ENCODE results near the gene RNF26. TPM values are rescaled to one million over a fixed set of nuclear protein-coding genes. Genes with fewer than 3 reads are reported as not detected.

The RNF26 gene
- total RNA-seq, 1 donor from 2014 or later, result 34.3 TPM

DNA sequence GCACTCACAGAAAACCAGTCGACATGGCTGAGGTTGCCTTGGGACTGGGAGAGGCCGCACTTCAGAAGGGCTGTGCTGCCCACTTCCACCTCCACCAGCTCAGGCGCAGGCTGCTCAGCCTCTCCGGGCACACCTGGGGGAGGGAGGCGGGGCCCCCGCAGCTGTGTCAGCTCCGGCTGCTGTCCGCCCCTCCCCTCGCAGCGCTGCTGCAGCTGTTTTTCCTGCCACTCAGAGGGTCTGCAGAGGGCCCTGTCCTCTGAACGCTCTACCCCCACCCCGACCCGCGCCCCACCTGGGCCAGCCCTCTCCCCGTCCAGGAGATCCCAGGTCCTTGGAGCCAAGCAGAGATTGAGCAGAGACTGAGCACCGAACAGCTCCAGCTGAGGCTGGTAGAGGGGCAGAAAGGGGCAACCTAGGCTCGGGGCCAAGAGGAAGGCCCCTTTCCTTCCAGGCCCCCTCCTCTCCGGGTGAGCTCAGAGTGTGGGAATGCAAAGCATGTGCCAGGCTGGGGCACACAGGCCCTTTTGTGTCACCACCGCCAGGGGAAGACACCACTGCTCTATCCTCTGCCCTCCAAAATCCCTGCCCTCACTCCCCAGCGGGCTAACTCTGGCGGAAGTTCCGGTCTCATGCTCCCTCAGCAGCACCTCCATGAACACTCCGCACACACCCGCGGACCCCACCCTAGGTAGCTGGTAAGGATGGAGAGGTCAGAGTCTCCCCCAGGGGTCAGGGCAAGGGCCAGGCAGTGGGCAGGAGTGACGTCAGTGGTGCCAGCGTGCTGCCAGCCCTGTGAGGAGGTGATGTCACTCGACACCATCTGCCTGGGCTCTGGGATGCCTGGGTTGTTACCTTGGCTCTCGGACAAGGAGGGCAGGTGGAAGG is 19.0 kb upstream of the RNF26 start:
- intact Hi-C loops (cut with micrococcal nuclease), result no loop called here

GRCh38 chr11:119316016-119316728 is 18.2 kb upstream of the RNF26 start:
- intact Hi-C loops (cut with micrococcal nuclease), result no loop called here

DNA sequence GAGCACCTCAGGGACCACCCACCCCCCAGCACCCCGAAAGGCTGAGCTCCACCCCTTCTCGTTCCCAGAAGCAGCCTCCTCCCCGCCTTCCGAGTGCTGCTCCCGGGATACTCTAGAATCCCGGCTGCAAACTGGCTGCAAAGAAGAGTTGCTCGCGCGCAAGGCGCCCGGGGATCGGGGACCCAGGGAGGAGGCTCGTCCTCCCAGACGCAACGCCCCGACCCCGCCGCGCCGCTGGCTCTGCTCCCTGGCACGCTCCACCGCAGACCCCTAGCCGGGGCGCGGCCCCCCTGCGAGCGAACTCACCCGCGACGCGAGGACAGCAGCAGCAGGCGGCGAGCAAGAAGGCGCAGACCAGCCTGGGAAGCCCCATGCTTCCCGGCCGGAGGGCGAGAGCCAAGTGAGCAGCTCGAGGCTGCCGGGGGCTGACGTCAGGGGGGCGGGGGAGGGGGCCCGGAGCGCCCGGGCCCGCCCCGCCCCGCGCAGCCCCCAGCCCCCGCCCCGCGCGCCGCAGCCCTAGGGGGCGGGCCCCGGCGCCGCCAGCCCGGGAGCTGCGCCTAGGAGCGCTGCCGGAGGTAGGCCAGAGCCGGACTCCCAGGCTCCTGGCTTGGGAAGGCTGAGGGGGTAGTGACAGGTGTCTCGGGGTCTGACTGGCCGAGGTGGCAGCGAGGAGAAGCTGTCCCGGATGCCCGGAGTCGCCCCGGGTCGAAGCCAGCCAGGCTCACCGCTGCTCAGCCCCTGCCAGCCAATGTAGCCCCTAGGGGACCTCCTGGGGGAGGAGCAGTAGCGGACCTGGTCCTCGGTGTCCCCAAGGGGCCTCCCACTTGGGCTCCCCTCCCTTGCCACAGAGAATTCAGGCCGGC is 17.4 kb upstream of the RNF26 start, which contains the start of gene MCAM:
Gene MCAM, minus strand, starts transcription at position 402 of the 863 bp plus-strand sequence. Its CDS starts 29 bp downstream, at position 373.
- intact Hi-C loops (cut with micrococcal nuclease), result no loop called here

- intact Hi-C loops (cut with micrococcal nuclease), result no loop called here
Measured at GRCh38 chr11:119317592-119318239, 16.6 kb upstream of the RNF26 start.

DNA sequence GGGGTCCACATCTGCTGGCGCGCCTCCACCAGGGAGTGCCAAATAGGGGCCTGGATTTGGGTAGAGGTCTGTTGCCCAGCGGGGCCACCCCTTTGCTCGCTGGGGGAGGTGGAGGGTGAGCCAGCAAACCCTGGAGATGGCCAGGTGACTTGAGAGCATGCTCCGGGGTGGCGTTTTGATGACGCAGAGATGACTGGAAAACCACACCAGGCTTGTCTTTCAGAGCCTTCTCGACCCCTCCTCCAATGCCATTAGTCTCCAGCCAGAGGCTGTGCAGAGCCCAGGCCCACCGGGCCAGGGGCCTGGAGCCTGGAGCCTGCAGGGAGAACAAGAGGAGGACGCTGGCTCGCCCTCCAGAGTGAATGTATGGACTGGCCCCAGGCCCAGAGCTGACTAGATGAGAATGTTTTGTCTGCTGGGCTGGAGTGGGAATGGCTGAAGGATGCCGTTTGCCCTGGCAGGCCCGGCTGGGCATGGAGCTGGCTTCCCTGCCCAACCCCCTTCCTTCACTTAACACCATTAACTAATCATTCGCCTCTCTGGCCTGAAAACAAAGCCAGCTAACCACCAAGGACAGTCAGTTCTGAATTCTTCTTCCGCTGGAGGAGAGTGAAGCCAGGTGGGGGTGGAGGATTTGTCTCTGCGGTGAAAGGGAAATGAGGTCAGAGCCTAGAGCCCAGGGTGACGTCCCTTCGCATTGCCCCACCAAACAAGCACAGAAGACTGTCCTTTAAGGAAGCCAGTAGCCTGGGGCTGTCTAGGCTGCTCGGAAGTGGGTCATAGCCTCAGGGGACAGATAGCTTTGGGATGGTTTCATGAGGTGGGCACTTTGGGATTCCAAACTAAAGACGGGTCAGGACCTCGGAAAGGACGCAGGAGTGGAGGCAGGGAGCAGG is 15.8 kb upstream of the RNF26 start:
- intact Hi-C loops (cut with micrococcal nuclease), result no loop called here

DNA sequence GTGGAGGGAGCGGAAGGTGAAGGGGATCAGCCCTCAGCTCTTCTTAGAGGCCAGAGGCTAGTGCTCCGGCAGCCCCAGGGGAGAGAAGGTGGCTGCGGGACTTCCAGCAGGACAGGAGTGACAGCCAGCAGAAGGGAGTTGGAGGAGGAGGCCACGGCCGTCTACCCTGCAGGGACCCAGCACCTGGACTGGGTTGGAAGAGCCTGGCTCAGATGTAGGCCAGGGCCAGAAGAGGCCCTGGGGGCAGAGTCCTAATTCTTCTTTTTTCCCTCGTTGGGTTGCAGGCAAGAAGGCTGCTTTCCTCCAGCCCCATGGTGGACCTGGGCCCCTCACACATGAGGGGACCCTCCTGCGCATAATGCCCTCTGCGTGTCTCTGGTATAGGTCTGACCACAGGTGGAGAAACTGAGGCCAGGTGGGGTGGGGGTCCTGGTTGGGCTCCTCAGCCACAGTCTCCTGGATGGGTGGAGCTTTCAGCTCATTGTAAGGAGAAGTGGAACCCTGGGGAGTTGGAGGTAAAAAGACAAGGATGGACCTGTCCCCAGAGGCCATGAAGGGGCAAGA is 15.1 kb upstream of the RNF26 start:
- intact Hi-C loops (cut with micrococcal nuclease), result no loop called here

DNA sequence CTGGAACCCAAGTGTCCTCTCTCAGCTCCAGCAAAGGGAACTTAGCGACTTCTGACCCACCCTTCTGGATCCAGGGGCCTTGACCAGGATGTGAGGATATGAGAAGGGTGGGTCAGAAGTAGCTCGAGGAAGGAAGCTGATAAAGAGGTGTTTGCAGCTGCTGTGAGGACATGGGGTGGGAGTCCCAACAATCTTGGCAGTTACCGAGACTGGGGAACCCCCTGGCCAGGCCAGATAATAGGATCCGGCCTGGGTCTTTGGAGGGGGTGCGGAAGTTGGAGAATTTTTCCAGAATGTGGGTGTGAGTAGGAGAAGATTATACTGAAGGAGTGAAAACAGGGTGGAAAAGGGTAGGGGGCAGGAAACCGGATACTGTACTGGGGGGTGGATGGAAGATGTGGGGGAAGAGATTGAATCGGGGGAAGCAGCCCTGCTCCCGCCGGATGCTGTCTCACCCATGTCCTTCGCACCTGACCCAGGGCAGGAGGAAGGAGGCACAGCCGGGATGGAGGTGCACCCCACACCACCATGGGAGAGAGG is 14.6 kb upstream of the RNF26 start:
- intact Hi-C loops (cut with micrococcal nuclease), result loop anchor here (5.0 kb wide), 1 partner anchor 217 kb away; the partner anchor contains the start of gene DPAGT1

DNA sequence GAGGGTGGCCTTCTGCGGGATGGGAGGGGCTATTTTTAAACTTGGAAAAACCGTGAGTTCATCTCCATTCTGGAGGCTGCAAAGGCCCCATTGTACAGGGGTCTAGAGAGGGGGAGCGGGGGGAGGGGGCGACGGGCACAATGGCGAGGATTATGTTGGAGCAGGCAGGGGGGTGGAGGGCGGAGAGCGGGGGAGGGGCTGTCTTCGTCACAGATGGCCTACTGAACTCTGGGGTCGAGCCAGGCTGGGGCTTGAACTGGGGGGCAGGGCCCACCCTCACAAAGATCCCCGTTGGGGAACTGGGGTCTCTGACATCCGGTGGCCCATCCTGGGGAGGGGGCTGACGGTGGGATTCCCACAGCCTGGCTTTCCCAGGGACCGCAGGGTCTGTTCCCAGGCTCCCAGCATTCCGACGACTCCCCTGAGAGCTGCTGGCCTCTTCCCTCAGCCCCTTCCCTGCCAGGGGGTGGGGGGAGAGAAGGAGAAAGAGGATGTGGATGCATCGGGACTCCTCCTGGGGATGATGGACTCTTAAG is 14.0 kb upstream of the RNF26 start:
- intact Hi-C loops (cut with micrococcal nuclease), result loop anchor here (5.0 kb wide), 1 partner anchor 218 kb away; the partner anchor contains the start of gene DPAGT1

DNA sequence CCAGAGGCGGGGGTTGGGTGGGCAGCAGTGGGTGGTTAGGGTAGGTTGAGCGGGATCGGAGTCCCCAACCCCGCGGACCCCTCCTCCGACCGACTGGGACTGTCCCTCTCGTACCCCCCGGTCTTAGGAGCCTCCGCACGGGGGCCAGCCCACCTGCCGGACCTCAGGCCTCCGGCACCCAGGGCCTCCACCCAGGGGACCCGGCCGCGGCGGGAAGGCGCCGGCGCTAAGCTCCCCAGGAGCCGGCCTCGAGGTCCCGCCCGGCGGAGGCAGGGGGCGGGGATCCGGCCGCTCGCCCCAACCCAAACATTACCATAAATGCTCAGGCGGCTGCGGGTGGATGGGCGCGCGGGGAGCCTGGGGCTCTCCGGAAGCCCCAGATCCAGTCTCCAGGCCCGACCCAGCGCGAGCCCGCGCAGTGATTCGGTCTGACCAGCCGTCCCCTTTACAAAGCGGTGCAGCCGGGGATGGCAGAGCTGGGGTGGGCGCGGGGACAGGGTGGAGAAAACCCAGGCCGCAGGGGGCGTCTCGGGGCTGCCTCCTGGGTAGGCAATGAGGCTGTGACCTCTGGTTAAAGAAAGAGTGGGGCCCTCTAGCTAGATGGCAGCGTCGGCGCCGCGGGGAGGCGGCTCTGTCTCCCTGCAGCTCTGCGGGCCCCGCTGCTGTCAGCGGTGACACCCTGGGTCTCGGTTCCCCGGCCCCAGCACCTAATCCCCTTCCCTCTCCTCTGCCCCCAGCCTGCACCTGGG is 13.4 kb upstream of the RNF26 start:
- intact Hi-C loops (cut with micrococcal nuclease), result loop anchor here (1.0 to 5.0 kb wide), 2 partner anchors 13 to 219 kb away; partner anchors contain the start of genes DPAGT1 and RNF26

GRCh38 chr11:119322360-119322739 is 12.0 kb upstream of the RNF26 start:
- intact Hi-C loops (cut with micrococcal nuclease), result loop anchor here (2.0 to 5.0 kb wide), 2 partner anchors 154 to 220 kb away; partner anchors contain the start of genes DPAGT1 and NLRX1

GRCh38 chr11:119322921-119323531 is 11.3 kb upstream of the RNF26 start:
- intact Hi-C loops (cut with micrococcal nuclease), result loop anchor here (1.0 to 5.0 kb wide), 3 partner anchors 117 to 221 kb away; partner anchors contain the start of genes CBL, DPAGT1 and NLRX1

- intact Hi-C loops (cut with micrococcal nuclease), result loop anchor here (1.0 to 5.0 kb wide), 3 partner anchors 117 to 221 kb away; partner anchors contain the start of genes CBL, DPAGT1 and NLRX1
Measured at GRCh38 chr11:119323532-119324033, 10.7 kb upstream of the RNF26 start.

- intact Hi-C loops (cut with micrococcal nuclease), result loop anchor here (5.0 kb wide), 1 partner anchor 222 kb away; the partner anchor contains the start of gene DPAGT1
Measured at GRCh38 chr11:119324189-119324588, 10.1 kb upstream of the RNF26 start.

- intact Hi-C loops (cut with micrococcal nuclease), result no loop called here
Measured at GRCh38 chr11:119329320-119329719, 5.0 kb upstream of the RNF26 start.

- intact Hi-C loops (cut with micrococcal nuclease), result loop anchor here (5.0 kb wide), 1 partner anchor 263 kb away; the partner anchor contains the start of gene VPS11
Measured at GRCh38 chr11:119330237-119330636, 4.1 kb upstream of the RNF26 start.

- intact Hi-C loops (cut with micrococcal nuclease), result loop anchor here (5.0 kb wide), 1 partner anchor 265 kb away; the partner anchor contains the start of gene VPS11
Measured at GRCh38 chr11:119332111-119332765, 2.1 kb upstream of the RNF26 start.
